H1 (cell line): Measurements from ENCODE around the gene PC. TPM values are rescaled to one million over a fixed set of nuclear protein-coding genes. Genes with fewer than 3 reads are reported as not detected.

Experiments
- CEBPB ChIP-seq: IDR thresholded peaks from 2 replicates; pipeline ENCODE4 v1.6.1; 2012; ENCODE audit warnings: low read depth, low read length
- SAP30 ChIP-seq: fragments of 300-600 bp; sonication (generic); IDR thresholded peaks from 2 replicates; pipeline ENCODE4 v1.7.1; 2012; ENCODE audit warnings: low read length, moderate library complexity, mild to moderate bottlenecking, inconsistent platforms; ENCODE audit not compliant: insufficient read depth, insufficient replicate concordance
- polyA plus RNA-seq, 7 experiments: library from polyadenylated mRNA; depleted of rRNA in 3 of 7; stranded (reverse) in 5 of 7; unstranded in 2 of 7; fragments of >200 nt in 5 of 7; fragments of 200-250 nt in 2 of 7; gene quantifications; 1 replicate in 5 of 7; 2 replicates in 1 of 7; 4 replicates in 1 of 7; pipeline versions ENCODE4 v1.2.1 to v1.2.3, GENCODE V29; 2011 to 2013; ENCODE audit warnings: missing spikeins in 2 of 7, mixed read lengths in 2 of 7
- total RNA-seq: library from RNA; stranded (reverse); fragmentation: NEBNext Ultra II Directional; extraction: Animal tissue kit (Norgen Biotek cat#: 25700); gene quantifications from 2 replicates; pipeline ENCODE4 v1.2.1, GENCODE V29; 2021

The PC gene
- total and polyA plus RNA-seq, 2 of the 8 experiments (the other 6 are each of a cell fraction or from before 2014, with no cell fraction given), result 11.5 to 27.5 TPM

GRCh38 chr11:66996609-66997273 lies 38.6 kb upstream of the PC start (continued):
- TF ChIP-seq SAP30, result no peak
- no peak for TF ChIP-seq CEBPB
- TF ChIP-seq, all 59 proteins: peak for 0
